GM06990 (cell line): ENCODE results near the gene FAM241B.

Experiments
- DNase-seq: peaks from one replicate; pipeline ENCODE4 v3.0.0-alpha.2; 2011; ENCODE audit not compliant: insufficient read length; ENCODE audit errors: extremely low read depth
- H3K27me3 ChIP-seq: replicated peaks from 2 replicates; pipeline ENCODE4 v1.6.0; 2011; ENCODE audit warnings: low read length; ENCODE audit not compliant: control insufficient read depth, insufficient read depth
- H3K36me3 ChIP-seq: 2 replicates; pipeline ENCODE4 v1.5.1; 2011; ENCODE audit warnings: low read length; ENCODE audit not compliant: control insufficient read depth, insufficient read depth
- H3K4me3 ChIP-seq: replicated peaks from 2 replicates; pipeline ENCODE4 v1.5.1; 2011; ENCODE audit warnings: low read depth, mild to moderate bottlenecking, control low read depth, low read length
- CTCF ChIP-seq: IDR thresholded peaks from 2 replicates; pipeline ENCODE4 v1.5.1; 2011; ENCODE audit warnings: low read length, control low read depth, mild to moderate bottlenecking, inconsistent platforms; ENCODE audit not compliant: insufficient read depth, poor library complexity, severe bottlenecking

The FAM241B gene

GRCh38 chr10:69662901-69663300 lies 32.9 kb downstream of the FAM241B start:
- peaks cover 6% of the 10 kb centered on the region; the same call in 1 of the 2 replicates for H3K27me3 ChIP-seq
- no peaks in the 10 kb centered on the region for H3K36me3 ChIP-seq
- DNase-seq = no peak
- no peak overlapping the region for H3K4me3 ChIP-seq
- TF ChIP-seq CTCF = no peak

- H3K36me3 ChIP-seq = no peaks in the 10 kb centered on the region
- peaks cover 5% of the 10 kb centered on the region; the same call in 1 of the 2 replicates for H3K27me3 ChIP-seq
- no peak overlapping the region for H3K4me3 ChIP-seq
- TF ChIP-seq CTCF = peak; percentile 23
- no peak for DNase-seq
Measured at GRCh38 chr10:69663369-69663947, 33.4 kb downstream of the FAM241B start.

GRCh38 chr10:69665474-69666320 lies 35.6 kb downstream of the FAM241B start:
- no peak for TF ChIP-seq CTCF
- DNase-seq = no peak
- Histone ChIP-seq H3K36me3 (no peaks in the 10 kb centered on the region), H3K4me3 (no peak overlapping the region), H3K27me3 (peaks cover 2% of the 10 kb centered on the region; the same call in 1 of the 2 replicates)

- DNase-seq = no peak
- no peak overlapping the region for H3K4me3 ChIP-seq
- no peaks in the 10 kb centered on the region for H3K36me3 ChIP-seq
- TF ChIP-seq CTCF = no peak
- H3K27me3 ChIP-seq = peaks cover 1% of the 10 kb centered on the region; the same call in 1 of the 2 replicates
Measured at GRCh38 chr10:69666756-69667155, 36.7 kb downstream of the FAM241B start.

- Histone ChIP-seq H3K36me3 (no peaks in the 10 kb centered on the region), H3K4me3 (no peak overlapping the region), H3K27me3 (peaks cover 1% of the 10 kb centered on the region; the same call in 1 of the 2 replicates)
- no peak for TF ChIP-seq CTCF
- DNase-seq = no peak
Measured at GRCh38 chr10:69668721-69669120, 38.7 kb downstream of the FAM241B start.
